ENCODE data around the gene PFKM.

The PFKM gene

GRCh38 chr12:48084841-48085460 is 34.2 kb upstream of the PFKM start:
- Histone ChIP-seq H4K20me1 (ENCODE audit: insufficient read depth, low read length) (no peaks in the 10 kb centered on the region), H3F3A (ENCODE audit: insufficient read depth, low read length) (no peaks in the 10 kb centered on the region), H3K4me3 (ENCODE audit: low read depth, low read length, poor library complexity, severe bottlenecking) (no peak overlapping the region), H3K4me2 (ENCODE audit: low read length) (no peak overlapping the region), H3K9ac (ENCODE audit: low read length) (no peak overlapping the region), H3K9me3 (ENCODE audit: low read length) (no peaks in the 10 kb centered on the region), H3K36me3 (ENCODE audit: insufficient read depth, low read length) (peaks cover 70% of the 10 kb centered on the region), H3K79me2 (ENCODE audit: insufficient read depth, low read length) (no peaks in the 10 kb centered on the region), H3K27ac (ENCODE audit: low read depth, low read length, poor library complexity, severe bottlenecking) (no peak overlapping the region), H3K27me3 (ENCODE audit: insufficient read depth, low read length) (no peaks in the 10 kb centered on the region), H2AFZ (ENCODE audit: low read length) (no peak overlapping the region), H3K9me2 (ENCODE audit: low read depth, low read length) (no peaks in the 10 kb centered on the region), H3K4me1 (ENCODE audit: insufficient read depth, low read length, severe bottlenecking) (no peaks in the 10 kb centered on the region)
- TF ChIP-seq EZH2 (IDR thresholded peaks at IDR 0.05; ENCODE audit: borderline replicate concordance, low read length), result no peak
- TF ChIP-seq CTCF (IDR thresholded peaks at IDR 0.05; ENCODE audit: low read length), result no peak

GRCh38 chr12:48086327-48086726 is 32.8 kb upstream of the PFKM start:
- no peak overlapping the region for H2AFZ ChIP-seq (ENCODE audit: low read length)
- no peaks in the 10 kb centered on the region for H4K20me1 ChIP-seq (ENCODE audit: insufficient read depth, low read length)
- H3K27ac ChIP-seq (ENCODE audit: low read depth, low read length, poor library complexity, severe bottlenecking), result no peak overlapping the region
- no peaks in the 10 kb centered on the region for H3K79me2 ChIP-seq (ENCODE audit: insufficient read depth, low read length)
- no peak for TF ChIP-seq CTCF (IDR thresholded peaks at IDR 0.05; ENCODE audit: low read length)
- no peak for TF ChIP-seq EZH2 (IDR thresholded peaks at IDR 0.05; ENCODE audit: borderline replicate concordance, low read length)
- no peaks in the 10 kb centered on the region for H3F3A ChIP-seq (ENCODE audit: insufficient read depth, low read length)
- H3K4me3 ChIP-seq (ENCODE audit: low read depth, low read length, poor library complexity, severe bottlenecking), result no peak overlapping the region
- H3K9me2 ChIP-seq (ENCODE audit: low read depth, low read length), result no peaks in the 10 kb centered on the region
- H3K4me2 ChIP-seq (ENCODE audit: low read length), result no peak overlapping the region
- H3K4me1 ChIP-seq (ENCODE audit: insufficient read depth, low read length, severe bottlenecking), result peaks cover 6% of the 10 kb centered on the region
- H3K36me3 ChIP-seq (ENCODE audit: insufficient read depth, low read length), result peaks cover 70% of the 10 kb centered on the region
- no peak overlapping the region for H3K9ac ChIP-seq (ENCODE audit: low read length)
- no peaks in the 10 kb centered on the region for H3K9me3 ChIP-seq (ENCODE audit: low read length)
- H3K27me3 ChIP-seq (ENCODE audit: insufficient read depth, low read length), result no peaks in the 10 kb centered on the region

GRCh38 chr12:48092611-48093010 is 26.6 kb upstream of the PFKM start:
- Histone ChIP-seq H3K4me2 (ENCODE audit: low read length) (no peak overlapping the region), H3K79me2 (ENCODE audit: insufficient read depth, low read length) (no peaks in the 10 kb centered on the region), H4K20me1 (ENCODE audit: insufficient read depth, low read length) (no peaks in the 10 kb centered on the region), H3K9ac (ENCODE audit: low read length) (no peak overlapping the region), H3K9me3 (ENCODE audit: low read length) (no peaks in the 10 kb centered on the region), H3K36me3 (ENCODE audit: insufficient read depth, low read length) (peaks cover 77% of the 10 kb centered on the region), H3K9me2 (ENCODE audit: low read depth, low read length) (no peaks in the 10 kb centered on the region), H3F3A (ENCODE audit: insufficient read depth, low read length) (no peaks in the 10 kb centered on the region), H3K27me3 (ENCODE audit: insufficient read depth, low read length) (no peaks in the 10 kb centered on the region), H3K27ac (ENCODE audit: low read depth, low read length, poor library complexity, severe bottlenecking) (no peak overlapping the region), H3K4me3 (ENCODE audit: low read depth, low read length, poor library complexity, severe bottlenecking) (no peak overlapping the region), H3K4me1 (ENCODE audit: insufficient read depth, low read length, severe bottlenecking) (peaks cover 6% of the 10 kb centered on the region), H2AFZ (ENCODE audit: low read length) (no peak overlapping the region)
- no peak for TF ChIP-seq EZH2 (IDR thresholded peaks at IDR 0.05; ENCODE audit: borderline replicate concordance, low read length)
- no peak for TF ChIP-seq CTCF (IDR thresholded peaks at IDR 0.05; ENCODE audit: low read length)
